ENCODE results near the gene SAXO1.

DNA sequence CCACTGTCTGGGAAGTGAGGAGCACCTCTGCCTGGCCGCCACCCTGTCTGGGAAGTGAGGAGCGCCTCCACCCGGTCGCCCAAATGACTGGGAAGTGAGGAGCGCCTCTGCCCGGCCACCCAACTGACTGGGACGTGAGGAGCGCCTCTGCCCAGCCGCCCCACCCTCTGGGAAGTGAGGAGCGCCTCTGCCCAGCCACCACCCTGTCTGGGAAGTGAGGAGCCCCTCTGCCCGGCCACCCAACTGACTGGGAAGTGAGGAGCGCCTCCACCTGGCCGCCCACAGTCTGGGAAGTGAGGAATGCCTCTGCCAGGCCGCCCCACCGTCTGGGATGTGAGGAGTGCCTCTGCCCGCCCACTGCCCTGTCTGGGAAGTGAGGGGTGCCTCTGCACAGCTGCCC is 32.9 kb downstream of the SAXO1 start:
- TF ChIP-seq CTCF (conservative IDR thresholded peaks at IDR 0.05; ENCODE audit: low read depth, low read length) (no peak), EZH2 (IDR thresholded peaks at IDR 0.05; ENCODE audit: low read length, unreplicated experiment) (no peak)
